Chondrocyte (in vitro differentiated cells): Measurements from ENCODE around the gene CSNK1D. TPM values are rescaled to one million over a fixed set of nuclear protein-coding genes. Genes with fewer than 3 reads are reported as not detected.

Experiments used
- DNase-seq: peaks from one replicate; pipeline ENCODE4 v3.0.0; 2021; ENCODE audit warnings: mixed read lengths, low spot score
- H3K27ac Mint-ChIP-seq: one replicate; pipeline ENCODE4 v1.8.0; 2021; ENCODE audit warnings: mild to moderate bottlenecking, moderate library complexity, mixed read lengths; ENCODE audit not compliant: unreplicated experiment
- H3K27me3 Mint-ChIP-seq: 2 replicates; pipeline ENCODE4 v1.8.0; 2021; ENCODE audit warnings: low read depth, mixed read lengths
- H3K36me3 Mint-ChIP-seq: 2 replicates; pipeline ENCODE4 v1.8.0; 2021; ENCODE audit warnings: low read depth, mixed read lengths
- H3K4me1 Mint-ChIP-seq: 2 replicates; pipeline ENCODE4 v1.8.0; 2021; ENCODE audit warnings: low read depth, mild to moderate bottlenecking, mixed read lengths
- H3K4me3 Mint-ChIP-seq: one replicate; pipeline ENCODE4 v1.8.0; 2021; ENCODE audit warnings: mild to moderate bottlenecking, moderate library complexity, mixed read lengths; ENCODE audit not compliant: unreplicated experiment
- H3K9me3 Mint-ChIP-seq: 2 replicates; pipeline ENCODE4 v1.8.0; 2021; ENCODE audit warnings: low read depth, mixed read lengths
- CTCF ChIP-seq: fragments of 200-600 bp; sonication (generic); IDR thresholded peaks from 2 replicates; pipeline ENCODE4 v1.5.0; 2021; ENCODE audit warnings: antibody characterized with exemption, mild to moderate bottlenecking, moderate library complexity
- total RNA-seq: library from RNA; stranded (reverse); gene quantifications from 3 replicates; pipeline ENCODE4 v1.2.1, GENCODE V29; 2021

Gene CSNK1D
- total RNA-seq, 1 donor from 2014 or later: 93.0 TPM

GRCh38 chr17:82316651-82317393, 43.3 kb upstream of the CSNK1D start:
- no peak overlapping the region for H3K4me3 Mint-ChIP-seq
- H3K27me3 Mint-ChIP-seq: peaks cover 18% of the 10 kb centered on the region
- no peak for DNase-seq
- H3K4me1 Mint-ChIP-seq: no peaks in the 10 kb centered on the region
- no peak overlapping the region for H3K27ac Mint-ChIP-seq
- no peak for TF ChIP-seq CTCF
- no peaks in the 10 kb centered on the region for H3K36me3 Mint-ChIP-seq
- H3K9me3 Mint-ChIP-seq: no peaks in the 10 kb centered on the region

GRCh38 chr17:82315703-82316358, 42.3 kb upstream of the CSNK1D start:
- Mint-ChIP-seq H3K27ac (no peak overlapping the region), H3K27me3 (peaks cover 21% of the 10 kb centered on the region), H3K4me3 (no peak overlapping the region), H3K9me3 (no peaks in the 10 kb centered on the region), H3K4me1 (no peaks in the 10 kb centered on the region), H3K36me3 (no peaks in the 10 kb centered on the region)
- no peak for TF ChIP-seq CTCF
- DNase-seq: no peak

GRCh38 chr17:82314727-82315605, 41.5 kb upstream of the CSNK1D start:
- Mint-ChIP-seq H3K9me3 (no peaks in the 10 kb centered on the region), H3K4me3 (no peak overlapping the region), H3K36me3 (no peaks in the 10 kb centered on the region), H3K27me3 (peaks cover 27% of the 10 kb centered on the region), H3K27ac (no peak overlapping the region), H3K4me1 (no peaks in the 10 kb centered on the region)
- no peak for DNase-seq
- no peak for TF ChIP-seq CTCF

GRCh38 chr17:82314012-82314726, 40.7 kb upstream of the CSNK1D start:
- Mint-ChIP-seq H3K9me3 (no peaks in the 10 kb centered on the region), H3K36me3 (no peaks in the 10 kb centered on the region), H3K4me1 (no peaks in the 10 kb centered on the region), H3K4me3 (no peak overlapping the region), H3K27ac (no peak overlapping the region), H3K27me3 (peaks cover 30% of the 10 kb centered on the region)
- no peak for DNase-seq
- TF ChIP-seq CTCF: no peak
